Epithelial cell of alveolus of lung (primary cell): Measurements from ENCODE around the gene OR2G2. TPM values are rescaled to one million over a fixed set of nuclear protein-coding genes. Genes with fewer than 3 reads are reported as not detected.

Source experiments
- total RNA-seq: library from RNA; depleted of rRNA; stranded (reverse); fragments of >200 nt; gene quantifications from 2 replicates; pipeline ENCODE4 v1.2.1, GENCODE V29; 2015

OR2G2 gene, protein sequence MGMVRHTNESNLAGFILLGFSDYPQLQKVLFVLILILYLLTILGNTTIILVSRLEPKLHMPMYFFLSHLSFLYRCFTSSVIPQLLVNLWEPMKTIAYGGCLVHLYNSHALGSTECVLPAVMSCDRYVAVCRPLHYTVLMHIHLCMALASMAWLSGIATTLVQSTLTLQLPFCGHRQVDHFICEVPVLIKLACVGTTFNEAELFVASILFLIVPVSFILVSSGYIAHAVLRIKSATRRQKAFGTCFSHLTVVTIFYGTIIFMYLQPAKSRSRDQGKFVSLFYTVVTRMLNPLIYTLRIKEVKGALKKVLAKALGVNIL
- not detected in 2 replicates for total RNA-seq

DNA sequence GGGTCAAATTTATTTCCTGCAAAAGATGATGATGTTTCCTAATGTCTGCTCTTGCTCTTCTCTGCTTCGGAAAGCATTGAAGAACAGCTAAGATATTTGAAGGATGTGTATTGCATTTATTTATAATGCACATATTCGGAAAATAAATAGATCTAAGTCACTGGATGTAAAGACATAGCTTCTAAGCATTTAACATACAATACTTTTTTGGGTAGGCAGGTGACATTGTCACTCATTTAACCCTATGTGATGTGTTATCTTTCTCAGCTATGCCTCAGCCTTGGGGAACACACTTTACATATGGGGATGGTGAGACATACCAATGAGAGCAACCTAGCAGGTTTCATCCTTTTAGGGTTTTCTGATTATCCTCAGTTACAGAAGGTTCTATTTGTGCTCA lies at the start of gene OR2G2:
TSS of gene OR2G2 (plus strand) at position 301 of the 400 bp plus-strand sequence. CDS start at position 301, 0 bp downstream.

DNA sequence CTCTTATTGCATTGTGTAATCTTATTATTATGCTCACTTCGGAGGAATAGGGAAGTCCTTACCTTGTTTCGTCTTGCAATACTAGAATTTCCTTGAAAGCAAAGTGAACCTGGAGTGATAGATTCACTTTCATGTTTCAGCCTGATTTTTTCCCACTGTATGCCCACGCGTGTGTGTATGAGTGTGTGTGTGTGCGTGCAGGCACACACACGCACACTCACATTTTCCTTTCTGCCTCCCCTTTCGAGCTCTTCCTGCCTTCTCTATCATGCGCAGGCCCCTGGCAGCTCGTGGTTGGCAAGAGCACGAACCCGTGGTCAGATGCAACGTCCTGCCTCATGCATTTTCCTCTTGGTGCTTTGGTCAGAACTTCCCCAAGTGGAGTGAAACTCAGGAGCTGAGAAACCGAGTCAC lies 39.4 kb upstream of the OR2G2 start, which contains the start of gene GCSAML:
TSS of gene GCSAML (plus strand) at position 366 of the 414 bp plus-strand sequence. CDS start 58 bp downstream, outside the sequence.

DNA sequence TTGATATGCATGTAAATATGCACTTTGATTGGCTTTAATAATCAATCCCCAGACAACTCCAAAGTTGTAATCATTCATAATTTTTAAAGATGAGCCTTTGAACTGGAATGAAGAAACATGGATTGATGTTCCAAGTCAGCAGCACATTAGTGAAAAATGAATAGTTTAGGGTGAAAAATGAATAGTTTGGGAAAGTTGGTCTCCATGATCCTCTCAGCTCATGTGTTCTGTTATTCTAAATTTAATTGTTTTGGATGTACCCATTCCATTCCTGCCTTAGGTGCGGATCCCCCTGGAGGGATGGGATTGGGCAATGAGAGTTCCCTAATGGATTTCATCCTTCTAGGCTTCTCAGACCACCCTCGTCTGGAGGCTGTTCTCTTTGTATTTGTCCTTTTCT lies 17.1 kb downstream of the OR2G2 start, which contains the start of gene OR2G3:
TSS of gene OR2G3 (plus strand) at position 301 of the 400 bp plus-strand sequence. CDS start at position 301, 0 bp downstream.

Other genes with a start within 250 kb of the OR2G2 start
- 0.13 and 0.32 TPM in 2 replicates for gene NLRP3, start 172.2 kb upstream of the OR2G2 start, total RNA-seq
- gene OR2B11, start 130.3 kb upstream of the OR2G2 start, total RNA-seq: not detected in 2 replicates
- gene OR2C3, start 51.9 kb upstream of the OR2G2 start, total RNA-seq: not detected in 2 replicates
- gene GCSAML, start 39.2 kb upstream of the OR2G2 start, total RNA-seq: not detected in 2 replicates
- not detected in 2 replicates for gene OR2G3, start 17.2 kb downstream of the OR2G2 start, total RNA-seq
- gene OR13G1, start 91.4 kb downstream of the OR2G2 start, total RNA-seq: not detected in 2 replicates
- gene OR6F1, start 128.3 kb downstream of the OR2G2 start, total RNA-seq: not detected in 2 replicates
- not detected in 2 replicates for gene OR14K1, start 150.3 kb downstream of the OR2G2 start, total RNA-seq
- gene OR14A2, start 159.8 kb downstream of the OR2G2 start, total RNA-seq: not detected in 2 replicates
- not detected in 2 replicates for gene OR1C1, start 172.2 kb downstream of the OR2G2 start, total RNA-seq
- gene OR14A16, start 235.8 kb downstream of the OR2G2 start, total RNA-seq: not detected in 2 replicates